GM19099 (cell line): ENCODE data around the gene ABR.

Experiments
- POLR2A ChIP-seq: IDR thresholded peaks from 3 replicates; pipeline ENCODE4 v1.6.1; 2011; ENCODE audit warnings: low read depth; ENCODE audit not compliant: insufficient read length; ENCODE audit errors: extremely low read depth

Gene ABR

GRCh38 chr17:1050996-1051925 is 128.5 kb downstream of the ABR start:
- no peak for TF ChIP-seq POLR2A

- TF ChIP-seq POLR2A: no peak
Measured at GRCh38 chr17:1050246-1050995, 129.4 kb downstream of the ABR start.

- TF ChIP-seq POLR2A: no peak
Measured at GRCh38 chr17:1049446-1050225, 130.1 kb downstream of the ABR start.

- no peak for TF ChIP-seq POLR2A
Measured at GRCh38 chr17:1047879-1048470, 131.8 kb downstream of the ABR start.

- TF ChIP-seq POLR2A: no peak
Measured at GRCh38 chr17:1047177-1047878, 132.5 kb downstream of the ABR start.

- TF ChIP-seq POLR2A: no peak
Measured at GRCh38 chr17:1045456-1045855, 134.3 kb downstream of the ABR start.

- no peak for TF ChIP-seq POLR2A
Measured at GRCh38 chr17:1043601-1044251, 136.1 kb downstream of the ABR start.

- TF ChIP-seq POLR2A: no peak
Measured at GRCh38 chr17:1042486-1042885, 137.3 kb downstream of the ABR start.

GRCh38 chr17:1041746-1042145 is 138.0 kb downstream of the ABR start:
- no peak for TF ChIP-seq POLR2A

GRCh38 chr17:1040216-1040600 is 139.6 kb downstream of the ABR start:
- TF ChIP-seq POLR2A: no peak

- no peak for TF ChIP-seq POLR2A
Measured at GRCh38 chr17:1039511-1040215, 140.1 kb downstream of the ABR start.

- no peak for TF ChIP-seq POLR2A
Measured at GRCh38 chr17:1039123-1039507, 140.7 kb downstream of the ABR start.

GRCh38 chr17:1038459-1039122 is 141.2 kb downstream of the ABR start:
- no peak for TF ChIP-seq POLR2A
